Psoas muscle (tissue), 8 donors: ENCODE measurements around the gene MMS19. TPM values are rescaled to one million over a fixed set of nuclear protein-coding genes. Genes with fewer than 3 reads are reported as not detected.

Experiments used
- ATAC-seq, 4 donors: fragments of 200-7000 bp; cut with Tn5 transposase; one replicate each; pipeline ENCODE4 v1.9.1; 2020; ENCODE audit warnings: moderate library complexity in 3 of 4, mild to moderate bottlenecking in 2 of 4
- DNase-seq, 2 donors: peaks; one replicate each; pipeline ENCODE4 v3.0.0-alpha.2; 2020
- H3K27ac ChIP-seq: fragments of 200-600 bp; one replicate; pipeline ENCODE4 v1.8.0; 2022
- H3K27me3 ChIP-seq, 3 donors: fragments of 200-600 bp in 1 of 3; one replicate each; pipeline versions ENCODE4 v1.6.1 to v1.8.0; 2013 to 2022; ENCODE audit warnings: low read length in 2 of 3, mild to moderate bottlenecking in 2 of 3, moderate library complexity in 1 of 3; ENCODE audit not compliant: insufficient read depth in 3 of 3
- H3K36me3 ChIP-seq, 2 donors: fragments of 200-600 bp in 1 of 2; one replicate each; pipeline versions ENCODE4 v1.6.1 to v1.8.0; 2013 to 2022; ENCODE audit warnings: low read depth in 1 of 2, mild to moderate bottlenecking in 1 of 2, moderate library complexity in 1 of 2; ENCODE audit not compliant: insufficient read depth in 1 of 2
- H3K4me1 ChIP-seq: fragments of 200-600 bp; one replicate; pipeline ENCODE4 v1.8.0; 2022
- H3K4me3 ChIP-seq: fragments of 200-600 bp; one replicate; pipeline ENCODE4 v1.8.0; 2022; ENCODE audit warnings: mild to moderate bottlenecking
- H3K9me3 ChIP-seq: fragments of 200-600 bp; one replicate; pipeline ENCODE4 v1.8.0; 2022
- CTCF ChIP-seq: fragments of 200-600 bp; IDR thresholded peaks from one replicate; pipeline ENCODE4 v1.8.0; 2022; ENCODE audit warnings: antibody characterized with exemption
- WGBS, 3 donors: extraction: QIAGEN DNeasy Blood & Tissue Kit; methylation state at CpG; one replicate each; pipeline versions ENCODE4 v1.1.6 to v1.1.7; 2013; 5-methylcytosine and 5-hydroxymethylcytosine counted together
- intact Hi-C, 2 donors: fragments of 100-400 bp; cut with DNase I; formaldehyde crosslinking; loops; one replicate each; pipeline versions ENCODE4 v1.11.0 to v1.14.2; 2022
- polyA plus RNA-seq, 3 donors: library from polyadenylated mRNA; stranded (reverse); fragments of 200-250 nt; gene quantifications; one replicate each; pipeline ENCODE4 v1.2.3, GENCODE V29; 2013
- total RNA-seq, 4 donors: library from RNA; stranded (reverse); fragmentation: NEBNext Ultra II Directional in 2 of 4; extraction: Animal tissue kit (Norgen Biotek cat#: 25700) in 2 of 4; gene quantifications; one replicate each; pipeline versions ENCODE4 v1.2.1 to v1.2.4, GENCODE V29; 2021 to 2023
- donor health status: healthy with polysubstance abuse.
- donor health status: DM: no; HTN: no; CAD: no; lungs with moderate emphysema.
- donor health status: Bipolar disorder and iron deficiency.
- donor health status: healthy.
- donor health status: DM: yes; HTN: yes; CAD: no.
- donor health status: DM: no; HTN: no; CAD: no.
- donor health status: DM: no; HTN: no; CAD: no.
- donor health status: DM: yes; HTN: yes; CAD: no.

MMS19 gene
- total and polyA plus RNA-seq, 7 donors: 29.8 to 47.6 (median 35.1) TPM

GRCh38 chr10:97490592-97490991 is 7.6 kb downstream of the MMS19 start:
- DNase-seq: peak in 1 of 2 donors; percentile 65
- 22 to 40% (median 23%) methylated on average over 2 of the region's 2 CpGs for WGBS, 3 donors

GRCh38 chr10:97485647-97486281 is 12.5 kb downstream of the MMS19 start:
- DNase-seq (no peak), ATAC-seq (no peak)
- no peak overlapping the region for H3K27ac ChIP-seq
- no peak for TF ChIP-seq CTCF
- peaks cover 30% of the 10 kb centered on the region for H3K4me1 ChIP-seq
- intact Hi-C loops: no loop called here
- whole genome bisulfite sequencing, 3 donors: 84 to 93% (median 88%) methylated on average over 4 of the region's 4 CpGs
- no peaks in the 10 kb centered on the region for H3K9me3 ChIP-seq
- H3K4me3 ChIP-seq: no peak overlapping the region
- H3K36me3 ChIP-seq: peaks cover 0 to 25% of the 10 kb centered on the region in 2 donors
- no peaks in the 10 kb centered on the region for H3K27me3 ChIP-seq

More at GRCh38 chr10:97490592-97490991, 7.6 kb downstream of the MMS19 start:
- Histone ChIP-seq H3K4me1 (peaks cover 59% of the 10 kb centered on the region), H3K9me3 (no peaks in the 10 kb centered on the region), H3K36me3 (peaks cover 0 to 3% of the 10 kb centered on the region in 2 donors), H3K4me3 (peak overlapping the region; percentile 33), H3K27me3 (no peaks in the 10 kb centered on the region), H3K27ac (peak overlapping the region; percentile 84)
- intact Hi-C loops: no loop called here
- peak; percentile 88 to 95 (median 92) for ATAC-seq
- TF ChIP-seq CTCF: no peak

GRCh38 chr10:97483921-97484320 is 14.3 kb downstream of the MMS19 start:
- WGBS, 3 donors: 82 to 94% (median 84%) methylated on average over 1 of the region's 1 CpG
- DNase-seq (no peak), ATAC-seq (no peak)
- intact Hi-C loops: no loop called here
- Histone ChIP-seq H3K4me1 (peaks cover 13% of the 10 kb centered on the region), H3K27me3 (no peaks in the 10 kb centered on the region), H3K4me3 (no peak overlapping the region), H3K36me3 (peaks cover 0 to 44% of the 10 kb centered on the region in 2 donors), H3K27ac (peak overlapping the region; percentile 7), H3K9me3 (no peaks in the 10 kb centered on the region)
- no peak for TF ChIP-seq CTCF

GRCh38 chr10:97483506-97483905 is 14.7 kb downstream of the MMS19 start:
- Histone ChIP-seq H3K36me3 (peaks cover 0 to 48% of the 10 kb centered on the region in 2 donors), H3K9me3 (no peaks in the 10 kb centered on the region), H3K27me3 (no peaks in the 10 kb centered on the region), H3K4me1 (peaks cover 9% of the 10 kb centered on the region), H3K4me3 (no peak overlapping the region), H3K27ac (peak overlapping the region; percentile 7)
- intact Hi-C loops: no loop called here
- 48 to 58% (median 53%) methylated on average over 3 of the region's 3 CpGs for WGBS, 3 donors
- ATAC-seq (no peak), DNase-seq (no peak)
- TF ChIP-seq CTCF: no peak

GRCh38 chr10:97482381-97482780 is 15.8 kb downstream of the MMS19 start:
- no peak for TF ChIP-seq CTCF
- Histone ChIP-seq H3K36me3 (peaks cover 6 to 59% of the 10 kb centered on the region in 2 donors), H3K9me3 (no peaks in the 10 kb centered on the region), H3K27ac (no peak overlapping the region), H3K4me1 (peaks cover 8% of the 10 kb centered on the region), H3K27me3 (no peaks in the 10 kb centered on the region), H3K4me3 (no peak overlapping the region)
- DNase-seq (no peak), ATAC-seq (no peak)
- intact Hi-C loops: no loop called here
- 87 to 93% (median 88%) methylated on average over 1 of the region's 1 CpG for WGBS, 3 donors
